Measurements from ENCODE around the gene DMAP1. TPM values are rescaled to one million over a fixed set of nuclear protein-coding genes. Genes with fewer than 3 reads are reported as not detected.

DMAP1 gene
- total RNA-seq, 2 donors from 2014 or later: 49.1 to 53.8 TPM

DNA sequence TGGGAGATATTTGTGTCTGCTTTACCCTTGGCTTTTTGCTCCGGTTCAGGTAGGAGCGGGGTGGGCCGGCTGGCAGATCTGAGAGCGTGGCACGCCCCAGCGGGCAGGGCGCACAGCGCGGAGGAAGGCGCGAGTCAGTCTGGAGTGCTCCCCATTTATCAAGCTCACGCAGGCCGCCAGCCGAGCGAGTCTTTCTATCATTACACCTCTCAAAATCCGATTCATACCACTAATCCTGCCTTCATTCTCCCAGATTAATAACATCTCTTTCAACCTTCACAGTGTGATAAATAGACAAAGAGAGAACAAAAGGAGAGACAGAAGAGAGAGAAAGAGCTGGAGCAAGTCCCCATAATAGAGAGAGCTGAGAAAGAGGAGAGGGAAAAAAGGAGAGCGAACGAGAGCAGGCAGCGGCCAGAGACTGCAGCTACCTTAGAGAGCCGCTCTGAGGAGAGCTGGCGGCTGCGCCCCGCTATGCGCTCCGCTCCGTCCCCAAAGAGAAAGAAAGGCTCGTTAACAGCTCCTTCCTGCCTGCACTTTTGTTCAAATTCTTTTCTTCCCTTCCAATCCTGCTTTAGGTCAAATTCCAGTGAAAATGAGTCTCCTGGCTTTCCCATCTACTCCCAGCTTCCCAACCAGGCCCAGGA is 48.0 kb downstream of the DMAP1 start:
- H3K4me1 Mint-ChIP-seq: peaks cover 44% of the 10 kb centered on the region
- DNase-seq: no peak
- H3K27me3 Mint-ChIP-seq (ENCODE audit: insufficient read depth): no peaks in the 10 kb centered on the region
- no peaks in the 10 kb centered on the region for H3K9me3 Mint-ChIP-seq
- Histone ChIP-seq H3K36me3 (ENCODE audit: control insufficient read depth, insufficient read depth, low read length) (peaks cover 9% of the 10 kb centered on the region), H3K9ac (ENCODE audit: extremely low read depth, low read length, poor library complexity, severe bottlenecking) (no peak overlapping the region), H3K4me3 (ENCODE audit: low read length) (no peak overlapping the region), H3K9me3 (ENCODE audit: control insufficient read depth, low read length) (no peaks in the 10 kb centered on the region), H3K4me1 (ENCODE audit: control insufficient read depth, insufficient read depth, low read length) (peaks cover 20% of the 10 kb centered on the region), H3K27me3 (ENCODE audit: control insufficient read depth, insufficient read depth, low read length, poor library complexity, severe bottlenecking) (no peaks in the 10 kb centered on the region), H3K27ac (ENCODE audit: low read depth, low read length) (no peak overlapping the region)
- H3K36me3 Mint-ChIP-seq (ENCODE audit: low read depth): peaks cover 4% of the 10 kb centered on the region
- H3K27ac Mint-ChIP-seq: peak overlapping the region; percentile 13
- H3K4me3 Mint-ChIP-seq: no peak overlapping the region
- 88 to 94% methylated on average over 21 to 27 of the region's 27 CpGs for WGBS, 2 experiments (ENCODE audit: insufficient coverage in 1 of 2, insufficient read length in 1 of 2)
- TF ChIP-seq, protein P1, sequence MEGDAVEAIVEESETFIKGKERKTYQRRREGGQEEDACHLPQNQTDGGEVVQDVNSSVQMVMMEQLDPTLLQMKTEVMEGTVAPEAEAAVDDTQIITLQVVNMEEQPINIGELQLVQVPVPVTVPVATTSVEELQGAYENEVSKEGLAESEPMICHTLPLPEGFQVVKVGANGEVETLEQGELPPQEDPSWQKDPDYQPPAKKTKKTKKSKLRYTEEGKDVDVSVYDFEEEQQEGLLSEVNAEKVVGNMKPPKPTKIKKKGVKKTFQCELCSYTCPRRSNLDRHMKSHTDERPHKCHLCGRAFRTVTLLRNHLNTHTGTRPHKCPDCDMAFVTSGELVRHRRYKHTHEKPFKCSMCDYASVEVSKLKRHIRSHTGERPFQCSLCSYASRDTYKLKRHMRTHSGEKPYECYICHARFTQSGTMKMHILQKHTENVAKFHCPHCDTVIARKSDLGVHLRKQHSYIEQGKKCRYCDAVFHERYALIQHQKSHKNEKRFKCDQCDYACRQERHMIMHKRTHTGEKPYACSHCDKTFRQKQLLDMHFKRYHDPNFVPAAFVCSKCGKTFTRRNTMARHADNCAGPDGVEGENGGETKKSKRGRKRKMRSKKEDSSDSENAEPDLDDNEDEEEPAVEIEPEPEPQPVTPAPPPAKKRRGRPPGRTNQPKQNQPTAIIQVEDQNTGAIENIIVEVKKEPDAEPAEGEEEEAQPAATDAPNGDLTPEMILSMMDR (conservative IDR thresholded peaks at IDR 0.05): no peak

DNA sequence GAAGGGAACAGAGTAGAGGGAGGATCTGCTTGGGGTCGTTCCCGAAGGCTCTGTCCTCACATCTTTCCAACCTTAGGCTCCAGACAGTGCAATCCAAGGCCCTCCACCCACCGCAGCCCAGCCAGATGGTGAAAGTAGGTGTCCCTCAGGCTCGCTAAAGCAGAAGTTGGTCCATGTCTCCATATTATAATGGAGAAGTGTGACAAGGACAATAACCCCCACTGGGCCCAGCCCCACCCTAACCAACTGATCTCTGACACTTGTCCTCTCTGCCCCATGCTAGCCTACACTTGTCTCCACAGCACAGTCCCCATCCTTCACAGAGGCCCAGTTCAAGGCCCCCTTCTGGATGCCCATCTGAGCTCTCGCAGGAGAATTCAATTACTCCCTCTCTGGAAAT is 48.7 kb downstream of the DMAP1 start:
- 94 to 96% methylated on average over 2 to 5 of the region's 5 CpGs for WGBS, 2 experiments (ENCODE audit: insufficient coverage in 1 of 2, insufficient read length in 1 of 2)
- Histone ChIP-seq H3K27me3 (ENCODE audit: control insufficient read depth, insufficient read depth, low read length, poor library complexity, severe bottlenecking) (no peaks in the 10 kb centered on the region), H3K27ac (ENCODE audit: low read depth, low read length) (no peak overlapping the region), H3K9ac (ENCODE audit: extremely low read depth, low read length, poor library complexity, severe bottlenecking) (no peak overlapping the region), H3K9me3 (ENCODE audit: control insufficient read depth, low read length) (no peaks in the 10 kb centered on the region), H3K4me1 (ENCODE audit: control insufficient read depth, insufficient read depth, low read length) (peaks cover 19% of the 10 kb centered on the region), H3K4me3 (ENCODE audit: low read length) (no peak overlapping the region), H3K36me3 (ENCODE audit: control insufficient read depth, insufficient read depth, low read length) (peaks cover 5% of the 10 kb centered on the region)
- Mint-ChIP-seq H3K27ac (peak overlapping the region; percentile 13), H3K4me1 (peaks cover 44% of the 10 kb centered on the region), H3K9me3 (no peaks in the 10 kb centered on the region), H3K36me3 (ENCODE audit: low read depth) (peaks cover 3% of the 10 kb centered on the region), H3K4me3 (no peak overlapping the region), H3K27me3 (ENCODE audit: insufficient read depth) (no peaks in the 10 kb centered on the region)
- TF ChIP-seq, protein P1 (conservative IDR thresholded peaks at IDR 0.05): no peak
- no peak for DNase-seq

DNA sequence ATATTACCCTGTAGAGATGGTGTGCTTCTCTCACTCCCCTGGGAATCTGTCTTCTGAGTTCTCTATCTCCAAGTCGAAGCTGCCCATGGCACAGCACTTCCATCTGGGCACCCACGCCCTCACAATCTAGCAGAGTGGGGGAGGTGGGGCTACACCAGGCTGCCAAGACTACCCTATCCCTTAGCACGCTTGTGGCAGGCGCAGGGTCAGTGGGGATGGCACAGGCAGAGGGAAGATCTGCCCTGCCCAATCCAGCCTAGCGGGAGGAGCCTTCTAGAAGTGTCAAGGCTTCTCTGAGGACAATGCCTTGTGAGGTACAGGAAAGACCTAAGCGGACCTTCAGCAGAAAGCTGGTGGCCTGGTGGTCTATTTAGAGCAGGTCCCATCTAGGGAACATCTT is 49.1 kb downstream of the DMAP1 start:
- Histone ChIP-seq H3K36me3 (ENCODE audit: control insufficient read depth, insufficient read depth, low read length) (peaks cover 5% of the 10 kb centered on the region), H3K27ac (ENCODE audit: low read depth, low read length) (no peak overlapping the region), H3K27me3 (ENCODE audit: control insufficient read depth, insufficient read depth, low read length, poor library complexity, severe bottlenecking) (no peaks in the 10 kb centered on the region), H3K9ac (ENCODE audit: extremely low read depth, low read length, poor library complexity, severe bottlenecking) (no peak overlapping the region), H3K4me3 (ENCODE audit: low read length) (no peak overlapping the region), H3K9me3 (ENCODE audit: control insufficient read depth, low read length) (no peaks in the 10 kb centered on the region), H3K4me1 (ENCODE audit: control insufficient read depth, insufficient read depth, low read length) (peaks cover 15% of the 10 kb centered on the region)
- Mint-ChIP-seq H3K27ac (no peak overlapping the region), H3K36me3 (ENCODE audit: low read depth) (peaks cover 3% of the 10 kb centered on the region), H3K9me3 (no peaks in the 10 kb centered on the region), H3K4me1 (peaks cover 42% of the 10 kb centered on the region), H3K27me3 (ENCODE audit: insufficient read depth) (no peaks in the 10 kb centered on the region), H3K4me3 (no peak overlapping the region)
- DNase-seq: no peak
- 93 to 96% methylated on average over 4 to 6 of the region's 6 CpGs for WGBS, 2 experiments (ENCODE audit: insufficient coverage in 1 of 2, insufficient read length in 1 of 2)
- TF ChIP-seq, protein P1 (conservative IDR thresholded peaks at IDR 0.05): no peak

All from endodermal cell (in vitro differentiated cells).